Neural progenitor cell (in vitro differentiated cells): Measurements from ENCODE around the gene OR2AE1.
"Not testable (repeated sequence)": the region's sequence is repeated elsewhere in the genome, so short reads cannot be mapped to it uniquely, and the experiment has no call there.

Experiments
- EZH2 ChIP-seq: fragments of 200-600 bp; sonication (generic); IDR thresholded peaks from 2 replicates; pipeline ENCODE4 v1.6.1; 2017; ENCODE audit warnings: antibody characterized with exemption, mild to moderate bottlenecking, moderate library complexity
- EZH2phosphoT487 ChIP-seq: fragments of 200-600 bp; sonication (generic); IDR thresholded peaks from 2 replicates; pipeline ENCODE4 v1.6.1; 2017; ENCODE audit warnings: antibody characterized with exemption
- TF ChIP-seq, protein P1 (sequence below): fragments of 200-600 bp; sonication (generic); IDR thresholded peaks from 2 replicates; pipeline ENCODE4 v1.5.1; 2017; ENCODE audit warnings: antibody characterized with exemption, mild to moderate bottlenecking

DNA sequence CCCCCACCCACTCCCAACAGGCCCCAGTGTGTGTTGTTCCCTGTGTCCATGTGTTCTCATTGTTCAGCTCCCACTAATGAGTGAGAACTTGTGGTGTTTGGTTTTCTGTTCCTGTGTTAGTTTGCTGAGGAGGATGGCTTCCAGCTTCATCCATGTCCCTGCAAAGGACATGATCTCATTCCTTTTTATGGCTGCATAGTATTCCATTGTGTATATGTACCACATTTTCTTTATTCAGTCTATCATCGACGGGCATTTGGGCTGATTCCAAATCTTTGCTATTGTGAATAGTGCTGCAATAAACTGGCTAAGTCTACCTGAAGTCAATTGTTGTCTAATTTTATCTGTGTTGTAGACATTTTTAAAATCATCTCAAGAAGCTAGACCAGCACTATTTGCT, 9.4 kb downstream of the OR2AE1 start:
- TF ChIP-seq, protein P1, sequence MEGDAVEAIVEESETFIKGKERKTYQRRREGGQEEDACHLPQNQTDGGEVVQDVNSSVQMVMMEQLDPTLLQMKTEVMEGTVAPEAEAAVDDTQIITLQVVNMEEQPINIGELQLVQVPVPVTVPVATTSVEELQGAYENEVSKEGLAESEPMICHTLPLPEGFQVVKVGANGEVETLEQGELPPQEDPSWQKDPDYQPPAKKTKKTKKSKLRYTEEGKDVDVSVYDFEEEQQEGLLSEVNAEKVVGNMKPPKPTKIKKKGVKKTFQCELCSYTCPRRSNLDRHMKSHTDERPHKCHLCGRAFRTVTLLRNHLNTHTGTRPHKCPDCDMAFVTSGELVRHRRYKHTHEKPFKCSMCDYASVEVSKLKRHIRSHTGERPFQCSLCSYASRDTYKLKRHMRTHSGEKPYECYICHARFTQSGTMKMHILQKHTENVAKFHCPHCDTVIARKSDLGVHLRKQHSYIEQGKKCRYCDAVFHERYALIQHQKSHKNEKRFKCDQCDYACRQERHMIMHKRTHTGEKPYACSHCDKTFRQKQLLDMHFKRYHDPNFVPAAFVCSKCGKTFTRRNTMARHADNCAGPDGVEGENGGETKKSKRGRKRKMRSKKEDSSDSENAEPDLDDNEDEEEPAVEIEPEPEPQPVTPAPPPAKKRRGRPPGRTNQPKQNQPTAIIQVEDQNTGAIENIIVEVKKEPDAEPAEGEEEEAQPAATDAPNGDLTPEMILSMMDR: not testable (repeated sequence)
- TF ChIP-seq EZH2, EZH2phosphoT487: not testable (repeated sequence)
